22Rv1 (cell line): ENCODE results near the gene BUB1.
"Not testable (repeated sequence)": the region's sequence is repeated elsewhere in the genome, so short reads cannot be mapped to it uniquely, and the experiment has no call there.

ENCODE experiments used
- CTCF ChIP-seq: fragments of 450-650 bp; IDR thresholded peaks from 2 replicates; pipeline ENCODE4 v1.5.1; 2017; ENCODE audit warnings: mild to moderate bottlenecking
- ZFX ChIP-seq: fragments of 450-650 bp; IDR thresholded peaks from 2 replicates; pipeline ENCODE4 v1.6.1; 2017; ENCODE audit warnings: antibody characterized with exemption, borderline replicate concordance

- TF ChIP-seq CTCF, ZFX: not testable (repeated sequence)
Observed at GRCh38 chr2:110589677-110590330, 88.1 kb downstream of the BUB1 start.
